AG09309 (cell line): ENCODE results near the gene PDLIM7.

Source experiments
- DNase-seq: peaks from one replicate; pipeline ENCODE4 v3.0.0-alpha.2; 2010; ENCODE audit warnings: low read depth
- H3K4me3 ChIP-seq: 2 replicates; pipeline ENCODE4 v1.5.1; 2011; ENCODE audit warnings: mild to moderate bottlenecking, low read depth, low read length, moderate library complexity; ENCODE audit not compliant: control insufficient read depth
- TF ChIP-seq, protein P1 (sequence below): IDR thresholded peaks from 2 replicates; pipeline ENCODE4 v1.5.1; 2011; ENCODE audit warnings: mild to moderate bottlenecking, low read depth, low read length, inconsistent platforms; ENCODE audit not compliant: insufficient read depth, control insufficient read depth; ENCODE audit errors: missing control alignments

Gene PDLIM7

GRCh38 chr5:177450667-177451424 is 46.6 kb downstream of the PDLIM7 start:
- TF ChIP-seq, protein P1, sequence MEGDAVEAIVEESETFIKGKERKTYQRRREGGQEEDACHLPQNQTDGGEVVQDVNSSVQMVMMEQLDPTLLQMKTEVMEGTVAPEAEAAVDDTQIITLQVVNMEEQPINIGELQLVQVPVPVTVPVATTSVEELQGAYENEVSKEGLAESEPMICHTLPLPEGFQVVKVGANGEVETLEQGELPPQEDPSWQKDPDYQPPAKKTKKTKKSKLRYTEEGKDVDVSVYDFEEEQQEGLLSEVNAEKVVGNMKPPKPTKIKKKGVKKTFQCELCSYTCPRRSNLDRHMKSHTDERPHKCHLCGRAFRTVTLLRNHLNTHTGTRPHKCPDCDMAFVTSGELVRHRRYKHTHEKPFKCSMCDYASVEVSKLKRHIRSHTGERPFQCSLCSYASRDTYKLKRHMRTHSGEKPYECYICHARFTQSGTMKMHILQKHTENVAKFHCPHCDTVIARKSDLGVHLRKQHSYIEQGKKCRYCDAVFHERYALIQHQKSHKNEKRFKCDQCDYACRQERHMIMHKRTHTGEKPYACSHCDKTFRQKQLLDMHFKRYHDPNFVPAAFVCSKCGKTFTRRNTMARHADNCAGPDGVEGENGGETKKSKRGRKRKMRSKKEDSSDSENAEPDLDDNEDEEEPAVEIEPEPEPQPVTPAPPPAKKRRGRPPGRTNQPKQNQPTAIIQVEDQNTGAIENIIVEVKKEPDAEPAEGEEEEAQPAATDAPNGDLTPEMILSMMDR = no peak
- no peak for DNase-seq
- H3K4me3 ChIP-seq = no peak overlapping the region

DNA sequence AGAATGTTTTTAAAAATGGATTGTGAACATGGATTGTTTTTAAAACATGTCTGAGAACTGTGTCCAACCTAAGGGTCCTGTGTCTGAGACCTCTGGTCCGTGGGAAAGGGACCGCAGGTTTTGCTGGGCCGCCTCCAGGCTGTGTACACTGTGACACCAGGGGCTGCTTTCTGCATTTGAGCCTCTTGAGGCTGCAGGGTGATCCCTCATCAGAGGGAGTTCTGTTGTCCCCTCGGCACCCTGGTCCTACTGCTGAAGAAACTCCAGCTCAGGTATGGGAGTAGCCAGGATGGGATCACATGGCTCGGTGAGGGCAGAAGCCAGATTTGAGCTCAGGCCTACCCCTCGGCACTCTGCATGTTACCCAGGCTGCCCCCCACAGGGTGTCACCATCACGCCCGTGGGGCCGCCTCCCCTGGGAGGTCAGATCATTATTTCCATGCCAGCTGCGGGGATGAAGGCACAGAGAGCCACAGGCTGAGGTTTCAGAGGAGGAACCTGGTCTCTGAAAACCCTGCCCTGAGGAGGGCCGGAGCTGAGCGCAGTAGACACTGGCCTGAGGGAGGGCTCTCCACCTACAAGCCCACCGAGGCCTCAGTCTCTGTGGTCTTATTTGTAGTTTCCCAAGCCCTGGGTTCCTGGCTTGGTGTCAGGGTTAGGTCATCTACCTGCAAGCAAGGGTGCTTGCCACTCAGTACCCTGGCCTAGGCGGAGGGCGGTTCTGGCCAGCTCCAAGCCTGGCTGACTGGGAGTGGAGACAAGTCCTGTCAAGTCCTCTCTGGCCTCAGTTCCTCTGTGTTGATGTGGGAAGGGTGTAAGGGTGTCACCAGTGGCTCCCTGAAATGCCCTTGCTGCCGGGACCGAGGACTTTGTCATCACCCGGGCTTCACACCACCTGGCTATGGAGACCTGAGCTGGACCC is 48.0 kb downstream of the PDLIM7 start:
- no peak for DNase-seq

GRCh38 chr5:177448244-177448950 is 49.0 kb downstream of the PDLIM7 start:
- TF ChIP-seq, protein P1 = no peak

More for the DNA sequence above, 48.0 kb downstream of the PDLIM7 start:
- TF ChIP-seq, protein P1 = no peak
- no peak overlapping the region for H3K4me3 ChIP-seq

GRCh38 chr5:177447611-177448243 is 49.7 kb downstream of the PDLIM7 start:
- TF ChIP-seq, protein P1 = no peak
- no peak for DNase-seq
- H3K4me3 ChIP-seq = peak overlapping the region; percentile 63

More at GRCh38 chr5:177448244-177448950, 49.0 kb downstream of the PDLIM7 start:
- H3K4me3 ChIP-seq = no peak overlapping the region
- no peak for DNase-seq

- no peak for DNase-seq
- TF ChIP-seq, protein P1 = no peak
- H3K4me3 ChIP-seq = peak overlapping the region; percentile 63
These were observed 50.3 kb downstream of the PDLIM7 start for GRCh38 chr5:177447066-177447610.
